Stimulated activated CD8-positive, alpha-beta memory T cell treated with anti-CD3 and anti-CD28 coated beads, Interleukin-2, amount 100 ng/mL, for 1 hour (primary cell): Measurements from ENCODE around the gene PCDHA9.
"Not testable (repeated sequence)": the region's sequence is repeated elsewhere in the genome, so short reads cannot be mapped to it uniquely, and the experiment has no call there.

Experiments used
- DNase-seq, 2 donors: peaks; one replicate each; pipeline ENCODE4 v3.0.0-alpha.2; 2020; ENCODE audit warnings: low read depth in 2 of 2

PCDHA9 gene

GRCh38 chr5:140835622-140836510, 12.3 kb upstream of the PCDHA9 start:
- no peak for DNase-seq

GRCh38 chr5:140840978-140841962, 6.9 kb upstream of the PCDHA9 start, which contains the start of gene PCDHA8:
TSS of gene PCDHA8 (plus strand) at chr5:140841187. CDS start at chr5:140841322, 135 bp downstream.
- no peak for DNase-seq

GRCh38 chr5:140842798-140843733, 5.1 kb upstream of the PCDHA9 start:
- no peak for DNase-seq

GRCh38 chr5:140849831-140850634, 1.9 kb downstream of the PCDHA9 start:
- DNase-seq, result not testable (repeated sequence)

GRCh38 chr5:140855772-140856674, 7.8 kb downstream of the PCDHA9 start, which contains the start of gene PCDHA10:
TSS of gene PCDHA10 (plus strand) at chr5:140855897. CDS start at chr5:140856049, 152 bp downstream.
- DNase-seq, result no peak

GRCh38 chr5:140857177-140857986, 9.2 kb downstream of the PCDHA9 start:
- DNase-seq, result no peak

GRCh38 chr5:140857987-140858240, 9.7 kb downstream of the PCDHA9 start:
- DNase-seq, result no peak

- no peak for DNase-seq
Measured at GRCh38 chr5:140862441-140863295, 14.5 kb downstream of the PCDHA9 start.

- no peak for DNase-seq
Measured at GRCh38 chr5:140868721-140869554, 20.8 kb downstream of the PCDHA9 start, which contains the start of gene PCDHA11. TSS of gene PCDHA11 (plus strand) at chr5:140868957. CDS start at chr5:140869104, 147 bp downstream.

GRCh38 chr5:140869555-140869886, 21.3 kb downstream of the PCDHA9 start:
- DNase-seq, result no peak

- DNase-seq, result no peak
Measured at GRCh38 chr5:140870221-140871201, 22.3 kb downstream of the PCDHA9 start.

GRCh38 chr5:140875085-140876065, 27.2 kb downstream of the PCDHA9 start, which contains the start of gene PCDHA12:
TSS of gene PCDHA12 (plus strand) at chr5:140875308. CDS start at chr5:140875473, 165 bp downstream.
- DNase-seq, result no peak

GRCh38 chr5:140876541-140877261, 28.5 kb downstream of the PCDHA9 start:
- not testable (repeated sequence) for DNase-seq

- DNase-seq, result no peak
Measured at GRCh38 chr5:140877262-140877581, 29.0 kb downstream of the PCDHA9 start.
